NCI-H1417 (cell line): ENCODE measurements around the gene RNF207.

Experiments used
- DNase-seq, 3 experiments: peaks; one replicate each; lab custom pipeline; 2025; lab: John Stamatoyannopoulos, UW

RNF207 gene

DNA sequence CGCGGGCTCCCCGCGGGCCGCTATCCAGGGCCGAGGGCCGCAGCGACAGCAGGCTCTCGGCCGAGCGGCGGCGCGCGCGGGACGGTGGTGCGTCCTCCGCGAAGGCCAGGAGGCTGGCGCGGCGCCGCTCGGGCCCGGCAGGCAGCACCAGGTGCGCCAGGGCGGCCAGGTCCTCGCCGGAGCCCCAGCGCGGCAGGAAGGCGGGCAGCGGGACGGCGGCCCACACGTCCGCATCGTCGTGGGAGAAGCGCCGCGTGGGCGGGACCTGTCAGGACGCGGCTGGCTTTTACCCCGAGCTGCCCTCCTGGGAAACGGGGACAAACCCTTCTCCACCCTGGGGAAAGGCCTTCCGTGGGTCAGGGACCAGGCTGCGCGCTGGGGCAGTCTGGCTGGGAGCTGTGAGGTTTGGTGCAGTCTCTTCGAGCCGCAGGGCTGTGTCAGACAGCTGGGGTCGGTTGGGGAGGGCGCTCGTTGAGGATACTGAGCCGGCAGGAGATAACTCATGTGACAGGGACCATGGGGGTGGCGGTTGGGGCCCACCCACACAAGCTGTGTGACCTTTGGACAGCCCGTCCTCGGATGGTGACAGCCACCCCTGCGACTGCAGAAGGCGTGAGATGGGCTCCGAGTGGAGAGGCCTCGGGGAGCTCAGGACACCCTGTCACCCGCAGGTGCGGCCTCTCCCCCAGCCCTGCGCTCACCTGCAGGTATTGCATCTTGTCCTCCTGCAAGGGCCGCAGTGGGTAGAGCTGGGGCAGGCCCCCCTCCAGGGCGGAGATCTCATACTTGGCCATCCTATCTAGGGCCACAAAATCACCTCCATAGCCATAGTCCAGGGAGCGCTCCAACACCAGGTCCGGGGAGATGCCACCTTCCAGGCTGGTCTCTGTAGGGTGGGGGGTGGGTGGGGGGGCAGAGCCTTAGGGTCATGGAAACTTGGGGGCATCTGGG, 44.1 kb downstream of the RNF207 start:
- no peak for DNase-seq

DNA sequence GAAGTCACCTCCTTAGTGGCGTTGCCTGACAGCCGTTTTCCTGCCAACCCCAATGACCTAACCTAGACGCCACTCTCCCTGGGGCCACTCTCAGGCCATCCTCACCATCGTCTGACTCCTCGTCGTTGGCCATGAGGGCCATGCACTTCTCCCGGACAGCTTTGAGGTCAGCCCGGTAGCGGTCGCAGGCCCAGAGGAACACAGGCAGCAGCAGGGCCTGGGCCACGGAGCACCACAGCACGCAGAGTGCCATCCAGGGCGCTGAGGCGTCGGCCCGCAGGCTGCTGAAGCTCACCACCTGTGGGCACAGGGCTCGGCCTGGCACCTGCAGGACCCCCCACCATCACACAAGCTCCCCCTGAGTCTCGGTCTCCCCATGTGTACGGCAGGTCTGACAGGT, 45.3 kb downstream of the RNF207 start:
- no peak for DNase-seq

DNA sequence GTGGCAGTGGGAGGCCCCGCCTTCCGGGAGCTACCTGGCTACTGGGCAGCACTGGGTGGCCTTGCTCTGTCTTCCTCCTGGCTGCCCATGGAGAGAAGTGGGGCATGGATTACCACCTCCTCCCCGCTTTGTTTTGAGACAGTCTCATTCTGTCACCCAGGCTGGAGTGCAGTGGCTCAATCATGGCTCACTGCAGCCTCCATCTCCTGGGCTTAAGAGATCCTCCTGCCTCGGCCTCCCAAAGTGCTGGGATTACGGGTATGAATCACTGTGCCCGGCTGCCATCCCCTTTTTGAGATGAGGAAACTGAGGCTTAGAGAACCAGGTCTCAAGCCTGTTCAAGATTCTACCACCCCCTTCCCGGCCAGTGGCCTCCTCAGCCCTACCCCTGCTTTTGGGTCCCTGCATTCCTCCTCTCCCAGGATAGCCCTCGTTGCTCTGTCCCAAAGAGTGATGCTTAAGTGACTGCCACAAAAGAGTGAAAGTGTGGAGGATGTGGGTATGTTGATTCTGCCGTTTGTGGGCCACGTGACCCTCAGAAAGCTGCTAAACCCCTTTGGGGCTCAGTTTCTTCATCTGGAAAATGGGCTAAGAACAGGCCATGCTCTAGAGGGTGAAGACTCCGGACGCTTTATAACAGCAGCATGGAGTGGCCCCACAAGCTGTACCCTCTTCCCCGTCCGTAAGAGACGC, 45.9 kb downstream of the RNF207 start:
- no peak for DNase-seq

DNA sequence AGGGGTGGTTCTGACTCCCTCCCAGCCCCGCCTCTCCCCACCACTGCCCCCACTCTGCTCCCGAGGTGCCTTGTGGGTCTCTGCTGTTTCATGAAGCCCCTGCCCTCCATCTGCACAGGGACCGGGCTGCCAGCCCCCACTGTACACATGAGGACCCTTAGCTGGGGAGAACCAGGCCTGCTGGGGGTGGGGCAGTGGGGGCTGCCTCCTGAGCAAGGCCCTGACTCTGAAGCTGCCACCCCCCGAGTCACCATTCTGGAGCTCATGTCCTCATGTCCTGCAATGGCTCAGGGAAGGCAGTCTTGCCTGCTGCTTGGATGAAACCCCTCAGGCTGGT, 46.4 kb downstream of the RNF207 start:
- no peak for DNase-seq

DNA sequence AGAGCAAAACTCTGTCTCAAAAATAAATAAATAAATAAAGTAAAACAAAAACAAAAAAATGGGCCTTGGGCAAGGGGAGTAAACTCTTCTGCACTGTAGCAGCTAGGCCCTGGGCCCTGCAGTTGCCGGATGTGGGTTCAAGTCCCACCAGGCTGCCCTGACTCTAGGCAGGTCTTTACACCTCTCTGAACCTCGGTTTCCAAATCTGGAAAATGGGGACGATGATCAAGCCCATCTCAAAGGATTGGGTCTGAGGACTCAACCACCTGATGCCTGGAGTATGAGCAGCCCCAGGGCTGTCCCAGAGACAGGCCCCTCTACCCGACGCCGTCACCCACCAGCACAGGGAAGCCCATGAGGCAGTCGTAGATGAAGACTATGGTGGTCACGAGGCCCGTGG, 47.5 kb downstream of the RNF207 start:
- no peak for DNase-seq

DNA sequence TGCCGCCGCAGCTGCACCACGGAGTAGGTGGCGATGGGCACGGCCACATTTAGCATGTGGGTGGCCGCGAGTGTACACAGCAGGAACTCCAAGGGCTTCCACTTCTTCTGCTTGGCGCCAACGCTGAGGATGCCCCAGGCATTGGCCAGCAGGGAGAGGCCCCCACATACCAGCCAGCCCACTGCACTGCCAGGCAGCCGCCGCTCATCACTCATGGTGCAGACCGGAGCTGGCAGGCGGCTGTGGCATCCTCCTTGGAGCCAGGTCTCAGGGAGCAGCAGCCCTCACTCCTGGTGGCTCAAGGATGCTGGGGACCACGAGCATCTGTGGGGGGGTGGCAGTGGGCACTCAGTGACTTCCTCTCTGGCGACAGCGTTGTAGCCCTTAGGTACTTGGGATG, 48.8 kb downstream of the RNF207 start:
- DNase-seq, result no peak

DNA sequence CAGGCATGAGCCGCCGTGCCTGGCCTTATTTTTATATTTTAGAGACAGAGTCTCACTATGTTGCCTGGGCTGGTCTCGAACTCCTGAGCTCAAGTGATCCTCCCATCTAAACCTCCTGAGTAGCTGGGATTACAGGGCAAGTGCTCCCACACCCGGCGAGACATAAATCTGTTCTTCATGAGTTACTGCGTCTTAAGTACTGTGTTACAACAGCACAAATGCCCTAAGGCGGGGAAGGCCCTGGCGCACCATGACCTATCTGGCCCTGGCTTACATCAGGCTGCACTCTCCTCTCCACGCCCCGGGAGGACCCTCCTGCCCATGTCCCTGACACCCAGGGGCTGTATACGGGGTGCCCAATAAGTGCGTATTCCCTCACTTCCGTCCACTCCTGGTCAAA, 50.7 kb downstream of the RNF207 start:
- no peak for DNase-seq

DNA sequence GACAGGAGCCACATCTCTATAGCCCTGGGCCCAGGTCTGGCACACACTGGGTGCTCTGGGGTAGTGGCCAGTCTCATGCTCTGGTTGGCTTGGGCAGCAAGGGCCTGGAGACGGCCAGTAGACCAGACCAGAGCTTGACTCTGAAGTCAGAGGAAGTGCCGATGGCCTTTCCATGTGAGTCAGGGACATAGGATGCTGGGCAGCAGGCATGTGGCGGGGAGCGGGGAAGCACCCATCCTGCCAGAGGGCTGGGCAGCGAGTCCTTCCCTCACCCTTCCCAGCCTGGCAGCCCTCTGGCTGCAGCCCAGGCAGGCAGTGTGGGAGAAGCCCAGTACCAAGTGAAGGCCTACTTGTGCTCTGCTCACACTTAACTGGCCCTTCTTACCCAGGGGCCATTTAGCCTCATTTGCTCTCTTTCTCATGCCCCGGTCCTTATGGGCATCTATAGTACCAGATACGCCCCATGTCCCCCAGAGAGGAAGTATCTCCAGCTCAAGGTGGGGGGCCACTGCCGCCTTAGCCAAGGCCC, 51.7 kb downstream of the RNF207 start:
- DNase-seq, result no peak

DNA sequence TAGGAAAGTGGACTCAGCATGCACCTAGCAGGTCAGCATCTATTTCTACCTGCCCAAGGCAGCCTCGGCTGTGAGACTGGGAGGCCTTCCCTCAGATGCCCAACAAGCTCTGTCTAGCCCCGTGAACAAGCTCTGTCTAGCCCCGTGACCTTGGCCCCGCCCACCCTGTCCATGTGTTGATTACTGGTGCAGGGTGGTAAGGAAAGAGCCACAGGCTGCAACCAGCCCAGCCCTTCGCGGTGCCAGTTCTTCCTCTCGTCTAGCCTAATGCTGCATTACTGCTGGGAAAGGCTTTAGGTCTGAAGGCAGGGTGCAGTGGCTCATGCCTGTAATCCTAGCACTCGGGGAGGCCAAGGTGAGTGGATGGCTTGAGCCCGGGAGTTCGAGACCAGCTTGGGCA, 52.8 kb downstream of the RNF207 start:
- no peak for DNase-seq

DNA sequence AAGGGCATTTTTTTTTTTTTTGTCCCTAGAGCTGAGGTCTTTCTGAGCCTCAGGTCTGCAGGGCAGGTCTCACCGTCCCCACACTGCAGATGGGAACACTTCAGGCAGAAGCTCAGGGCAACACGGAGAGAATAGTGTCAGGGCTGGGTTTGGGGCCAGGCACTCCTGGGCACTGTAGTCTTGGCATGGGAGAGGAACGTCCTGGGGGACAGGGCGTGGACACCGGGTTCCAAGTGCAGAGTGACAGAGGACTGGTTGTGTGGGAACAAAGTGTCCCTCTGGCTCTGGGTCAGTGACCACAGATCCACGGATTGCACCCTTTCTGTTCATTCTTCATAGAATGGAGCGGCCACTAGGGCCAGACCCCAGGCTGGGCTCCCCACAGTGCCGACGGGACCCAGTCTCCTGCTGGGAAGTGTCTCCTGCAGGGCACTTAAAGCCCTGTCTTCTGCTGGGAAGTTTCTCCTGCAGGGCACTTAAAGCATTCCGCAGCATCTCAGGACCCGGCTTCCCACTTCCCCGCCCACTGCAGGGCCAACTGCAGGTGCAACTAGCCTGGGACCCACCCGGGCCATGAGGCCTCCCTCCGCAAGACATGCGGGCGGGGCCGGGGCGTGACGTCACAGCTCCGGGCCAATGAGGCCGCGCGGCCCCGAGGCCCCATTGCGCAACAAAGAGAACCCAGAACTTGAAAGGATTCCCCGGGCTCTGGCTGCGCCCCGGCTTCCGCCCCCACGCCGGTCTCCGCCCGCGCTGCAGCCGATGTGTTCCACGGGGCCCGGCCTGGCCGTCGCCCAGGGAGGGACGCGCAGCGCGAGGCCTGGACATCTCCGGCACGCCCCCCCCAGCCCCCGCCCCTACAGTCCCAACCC, 53.8 kb downstream of the RNF207 start:
- peak; percentile 39 to 58 (median 55) for DNase-seq

DNA sequence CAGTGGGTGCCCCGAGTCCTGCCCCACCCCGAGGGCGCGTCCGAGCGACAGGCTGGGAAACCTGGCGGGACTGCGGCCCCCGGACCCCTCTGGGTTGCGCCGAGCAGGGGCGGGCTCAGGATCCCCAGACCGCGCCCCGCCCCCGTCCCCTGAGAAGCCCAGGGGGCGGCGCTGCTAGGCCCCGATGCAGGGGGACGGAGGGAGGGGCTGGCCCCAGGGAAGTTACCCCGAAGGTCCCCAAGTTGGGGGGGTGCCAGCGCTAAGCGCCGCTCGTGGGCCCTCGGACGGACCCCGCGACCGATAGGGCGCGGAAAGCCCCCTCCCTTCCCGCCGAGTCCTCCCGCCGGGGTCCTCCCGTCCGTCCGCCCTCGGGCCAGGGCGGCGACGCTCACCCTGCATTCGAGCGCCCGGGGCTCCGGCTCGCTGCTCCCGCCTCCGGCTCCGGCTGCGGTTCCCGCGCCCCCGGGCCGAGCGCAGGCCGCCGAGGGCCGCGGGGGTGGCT, 54.6 kb downstream of the RNF207 start:
- peak in 2 of 3 experiments; percentile 55 to 59 for DNase-seq

DNA sequence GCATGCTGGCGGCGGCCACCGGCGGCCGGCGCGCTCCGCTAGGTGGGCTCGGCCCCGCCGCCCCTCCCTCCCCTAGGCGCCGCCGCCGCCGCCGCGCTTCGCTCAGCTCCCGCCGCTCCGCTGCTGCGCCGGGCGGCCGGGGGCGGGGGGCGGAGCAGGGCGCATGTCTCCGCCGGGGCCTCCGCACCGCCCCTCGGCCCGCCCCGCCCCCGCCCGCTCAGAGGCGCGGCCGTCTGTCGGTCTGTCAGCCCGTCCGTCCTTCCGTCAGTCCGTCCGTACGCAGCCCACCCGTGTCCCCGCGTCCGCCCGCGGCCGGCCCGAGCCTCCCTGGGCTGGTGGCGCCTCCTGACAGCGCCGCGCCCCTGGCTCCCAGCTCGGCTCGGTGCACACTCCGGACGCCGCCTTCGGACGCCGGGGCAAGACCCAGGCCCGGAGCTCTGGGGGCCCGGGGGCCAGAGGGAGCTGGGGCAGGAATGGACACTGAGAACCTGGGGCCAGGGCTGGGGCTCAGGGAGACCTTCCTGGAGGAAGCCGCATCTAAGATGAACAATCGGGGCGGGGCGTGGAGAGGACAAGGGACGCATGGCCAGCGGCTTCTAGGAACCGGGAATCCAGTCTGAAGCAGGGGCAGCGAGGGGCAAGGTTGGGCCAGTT, 55.2 kb downstream of the RNF207 start, which contains the start of gene GPR153:
TSS of gene GPR153 (minus strand) at position 138 of the 654 bp plus-strand sequence. CDS start 6,193 bp downstream, outside the sequence.
- DNase-seq, result peak; percentile 30 to 69 (median 65)

DNA sequence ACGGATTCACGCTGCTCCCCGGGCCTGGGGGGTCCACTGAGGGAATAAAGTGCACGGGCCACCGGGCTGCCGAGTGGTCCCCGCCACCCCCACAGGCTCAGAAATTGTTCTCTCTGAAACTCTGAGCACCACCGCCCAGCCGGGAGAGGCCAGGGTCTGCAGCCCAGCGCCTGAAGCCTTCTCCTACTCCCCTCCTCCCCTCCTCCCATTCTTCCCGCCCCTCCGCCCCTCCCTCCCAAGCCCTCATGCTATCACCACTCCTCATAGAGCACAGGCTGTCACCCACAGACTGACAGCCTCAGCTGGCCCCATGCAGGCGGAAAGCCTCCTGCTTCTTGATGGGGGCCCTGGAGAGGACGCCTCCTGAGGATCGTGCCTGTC, 55.7 kb downstream of the RNF207 start:
- DNase-seq, result peak in 2 of 3 experiments; percentile 65 to 73

DNA sequence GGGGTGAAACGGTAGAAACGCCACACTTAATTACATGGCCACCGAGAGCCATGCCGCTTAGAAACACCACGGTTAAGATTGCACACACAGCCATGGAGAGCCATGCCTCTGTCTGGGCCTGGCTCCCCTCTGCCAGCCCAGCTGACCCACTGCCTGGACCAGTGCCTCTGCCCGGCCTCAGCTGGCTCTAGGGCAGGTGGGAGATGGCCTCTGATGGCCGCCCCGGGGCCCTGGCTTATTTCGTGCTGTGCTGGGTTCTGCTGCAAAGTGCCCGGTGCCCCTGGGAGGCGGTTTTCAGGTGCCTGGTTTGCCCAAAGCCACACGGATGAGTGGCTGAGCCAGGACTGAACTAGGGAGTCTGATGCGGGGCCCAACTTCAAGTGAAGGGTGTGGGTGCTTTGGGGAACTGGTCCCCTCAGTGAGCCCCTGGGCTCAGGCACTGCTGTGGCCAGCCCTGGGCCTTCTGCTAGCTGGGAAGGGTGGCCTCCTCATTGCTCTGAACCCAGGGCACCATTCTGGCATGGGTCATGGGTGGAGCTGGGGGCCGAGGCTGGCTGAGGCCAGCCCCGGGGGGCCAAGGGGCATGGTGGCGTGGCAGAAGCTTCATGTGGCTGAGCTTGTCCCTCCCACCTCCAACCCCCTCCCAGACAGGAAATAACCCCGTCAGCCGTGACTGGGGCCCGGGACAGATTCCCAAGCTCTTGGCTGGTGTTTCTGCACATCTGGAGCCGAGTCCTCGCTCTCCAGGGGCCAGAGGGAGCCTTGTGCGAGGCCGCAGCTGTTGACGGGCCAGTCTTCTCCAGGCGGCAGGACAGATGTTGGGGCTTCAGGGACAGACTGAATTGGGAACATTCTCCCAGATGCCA, 56.9 kb downstream of the RNF207 start:
- no peak for DNase-seq

DNA sequence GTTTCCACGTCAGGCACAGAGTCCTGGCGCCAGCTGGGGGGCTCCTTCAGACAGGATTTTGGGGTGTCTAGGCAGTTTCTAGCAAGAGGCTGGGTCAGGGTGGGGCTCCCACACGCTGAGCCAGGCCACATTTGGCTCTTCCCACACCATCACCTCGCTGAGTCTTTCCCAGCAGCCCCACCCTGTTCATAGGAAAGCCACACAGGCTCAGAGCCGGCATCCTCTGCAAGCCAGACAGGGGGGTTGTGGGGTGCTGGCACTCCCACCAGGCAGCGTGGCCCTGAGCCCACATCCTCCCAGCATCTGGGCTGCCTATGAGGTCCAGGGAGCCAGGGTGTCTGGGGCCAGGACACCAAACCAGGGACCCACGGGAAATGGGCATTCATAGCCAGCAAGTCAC, 57.8 kb downstream of the RNF207 start:
- no peak for DNase-seq

DNA sequence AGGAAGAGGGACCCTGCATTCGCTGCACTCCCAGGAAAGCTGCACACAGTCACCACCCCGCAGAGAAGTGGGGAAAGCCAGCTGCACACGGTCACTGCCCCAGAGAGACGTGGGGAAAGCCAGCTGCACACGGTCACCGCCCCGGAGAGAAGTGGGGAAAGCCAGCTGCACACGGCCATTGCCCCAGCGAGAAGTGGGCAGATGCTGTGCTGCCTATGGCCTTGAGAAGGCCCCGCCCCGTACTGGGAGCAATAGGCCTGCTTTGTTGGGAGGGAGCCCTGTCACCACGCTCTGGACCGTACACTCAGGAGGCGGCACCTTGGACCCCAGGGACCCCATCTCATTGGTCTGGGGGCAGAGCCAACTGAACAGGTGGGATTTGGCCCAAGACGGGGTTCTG, 59.2 kb downstream of the RNF207 start:
- DNase-seq, result peak in 1 of 3 experiments; percentile 69

DNA sequence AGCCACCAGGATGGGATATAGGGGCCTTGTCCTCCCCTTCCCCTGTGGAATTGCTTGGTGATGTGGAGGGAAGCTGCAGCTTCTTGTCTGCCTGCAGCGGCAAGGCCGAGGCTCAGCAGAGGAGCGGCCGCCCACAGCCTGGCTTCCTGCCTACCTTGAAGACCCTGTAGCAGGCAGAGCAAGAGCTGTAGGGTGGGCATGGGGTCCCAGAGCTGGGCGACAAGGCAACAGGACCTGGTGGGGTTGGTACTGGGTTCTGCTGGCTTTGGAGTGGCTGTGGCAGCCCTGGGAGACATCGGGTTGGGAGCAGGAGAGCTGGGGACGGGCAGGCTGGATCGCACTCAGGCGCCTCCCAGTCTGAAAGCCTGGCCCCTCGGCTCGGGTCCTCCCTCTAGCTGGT, 60.7 kb downstream of the RNF207 start:
- no peak for DNase-seq

DNA sequence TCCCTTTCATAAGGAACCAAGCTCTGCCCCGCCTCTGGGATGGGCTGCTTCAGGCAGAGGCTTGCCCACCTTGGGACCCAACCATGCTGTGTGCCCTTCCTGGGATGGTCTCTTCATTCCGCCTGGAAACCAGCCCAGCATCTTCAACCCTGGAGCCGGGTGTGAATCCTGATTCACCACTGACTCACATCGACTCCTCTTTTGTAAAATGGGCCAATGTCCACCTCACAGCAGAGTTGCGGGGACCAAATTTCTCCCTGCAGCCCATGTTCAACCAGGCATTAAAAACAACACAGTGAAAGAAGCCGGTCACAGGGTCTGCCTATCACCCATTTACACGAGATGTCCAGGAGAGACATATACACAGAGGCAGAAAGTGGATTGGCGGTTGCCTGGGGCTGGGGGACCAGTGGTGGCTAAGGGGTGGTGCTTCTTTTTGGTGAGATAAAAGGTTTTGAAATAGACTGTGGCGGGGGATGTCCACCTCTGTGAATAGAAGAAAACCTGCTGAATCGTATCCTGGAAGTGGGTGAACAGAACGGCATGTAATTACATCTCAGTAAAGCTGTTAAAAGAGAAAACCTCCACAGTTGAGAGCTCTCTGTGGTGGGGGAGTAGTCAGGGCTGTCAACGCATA, 61.9 kb downstream of the RNF207 start:
- peak in 1 of 3 experiments; percentile 5 for DNase-seq

DNA sequence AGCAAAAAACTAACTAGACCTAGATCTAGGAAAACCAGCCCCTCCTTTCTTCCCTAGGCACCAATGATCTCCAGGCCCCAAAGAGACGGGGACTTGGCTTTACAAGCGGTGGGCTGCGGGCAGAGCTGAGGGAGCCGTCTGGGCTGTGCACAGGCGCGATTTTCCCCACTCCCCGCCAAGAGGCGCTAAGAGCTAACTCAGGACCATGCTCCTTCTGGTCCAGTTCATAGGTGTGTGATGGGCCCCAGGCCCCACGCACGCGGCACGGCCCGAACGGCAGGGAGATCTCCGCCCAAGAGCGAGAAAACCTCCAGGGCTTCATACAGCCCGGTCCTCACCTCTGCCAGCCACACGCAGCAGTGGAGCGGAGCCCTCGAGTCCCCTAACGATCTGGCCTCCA, 62.5 kb downstream of the RNF207 start:
- DNase-seq, result no peak

DNA sequence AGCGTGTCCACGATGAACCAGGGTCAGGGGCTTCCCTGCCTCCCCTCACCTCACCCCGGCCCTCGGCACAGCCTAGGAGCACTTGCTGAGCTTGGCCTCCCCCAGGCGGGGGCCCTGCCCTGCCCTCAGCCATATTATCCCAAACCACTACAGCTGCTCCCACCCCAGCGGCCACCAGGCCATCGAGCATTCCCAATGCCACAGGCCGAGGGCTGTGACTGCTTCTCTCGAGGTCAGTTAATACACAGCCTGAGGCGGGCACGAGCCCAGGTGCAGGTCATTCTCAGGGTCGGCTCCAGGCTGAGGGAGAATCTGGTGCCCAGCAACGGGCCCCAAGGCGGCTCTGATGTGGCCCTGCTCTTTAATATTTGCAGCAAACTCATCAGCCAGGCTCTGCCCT, 63.4 kb downstream of the RNF207 start:
- DNase-seq, result no peak
